Activated T-cell treated with anti-CD3 and anti-CD28 coated beads, Interleukin-2, amount 50 U/mL, for 4 hours (primary cell): ENCODE results near the gene TMA16. TPM values are rescaled to one million over a fixed set of nuclear protein-coding genes. Genes with fewer than 3 reads are reported as not detected.
"Not testable (repeated sequence)": the region's sequence is repeated elsewhere in the genome, so short reads cannot be mapped to it uniquely, and the experiment has no call there.

Experiments
- ATAC-seq, 2 donors: fragments of 200-7000 bp; cut with Tn5 transposase; one replicate each; pipeline ENCODE4 v1.10.0; 2021
- DNase-seq: peaks from one replicate; pipeline ENCODE4 v3.0.0-alpha.2; 2020
- H3K27me3 Mint-ChIP-seq: one replicate; pipeline ENCODE4 v1.8.0; 2021; ENCODE audit warnings: low read depth, mixed read lengths
- H3K36me3 Mint-ChIP-seq: one replicate; pipeline ENCODE4 v1.8.0; 2022; ENCODE audit warnings: mixed read lengths; ENCODE audit not compliant: insufficient read depth
- H3K4me1 Mint-ChIP-seq: one replicate; pipeline ENCODE4 v1.8.0; 2021; ENCODE audit warnings: low read depth, mixed read lengths
- H3K4me3 Mint-ChIP-seq: one replicate; pipeline ENCODE4 v1.8.0; 2021; ENCODE audit warnings: mild to moderate bottlenecking, moderate library complexity, mixed read lengths
- H3K9me3 Mint-ChIP-seq: one replicate; pipeline ENCODE4 v1.8.0; 2021; ENCODE audit warnings: mixed read lengths
- total RNA-seq, 3 donors: library from RNA; stranded (reverse); gene quantifications; one replicate each; pipeline ENCODE4 v1.2.1, GENCODE V29; 2021

The TMA16 gene
- total RNA-seq, 3 donors from 2014 or later = 66.1 to 76.3 (median 68.6) TPM

- peaks cover 14% of the 10 kb centered on the region for H3K36me3 Mint-ChIP-seq
- H3K27me3 Mint-ChIP-seq = no peaks in the 10 kb centered on the region
- no peak overlapping the region for H3K4me3 Mint-ChIP-seq
- no peak for ATAC-seq
- no peak for DNase-seq
- no peaks in the 10 kb centered on the region for H3K9me3 Mint-ChIP-seq
- H3K4me1 Mint-ChIP-seq = no peaks in the 10 kb centered on the region
Observed at GRCh38 chr4:163537114-163537513, 42.6 kb downstream of the TMA16 start.

- H3K4me1 Mint-ChIP-seq, H3K36me3 Mint-ChIP-seq, H3K9me3 Mint-ChIP-seq, H3K27me3 Mint-ChIP-seq, ATAC-seq, H3K4me3 Mint-ChIP-seq, DNase-seq: not testable (repeated sequence)
Observed at GRCh38 chr4:163538820-163539219, 44.3 kb downstream of the TMA16 start.

- DNase-seq = no peak
- Mint-ChIP-seq H3K27me3 (no peaks in the 10 kb centered on the region), H3K4me3 (no peak overlapping the region), H3K4me1 (no peaks in the 10 kb centered on the region), H3K36me3 (peaks cover 8% of the 10 kb centered on the region), H3K9me3 (no peaks in the 10 kb centered on the region)
- ATAC-seq = no peak
Observed at GRCh38 chr4:163540448-163540847, 46.0 kb downstream of the TMA16 start.

- Mint-ChIP-seq H3K27me3 (no peaks in the 10 kb centered on the region), H3K9me3 (no peaks in the 10 kb centered on the region), H3K4me3 (no peak overlapping the region), H3K4me1 (no peaks in the 10 kb centered on the region), H3K36me3 (peaks cover 8% of the 10 kb centered on the region)
- DNase-seq (no peak), ATAC-seq (no peak)
Observed at GRCh38 chr4:163540977-163541376, 46.5 kb downstream of the TMA16 start.

GRCh38 chr4:163542275-163542674 is 47.8 kb downstream of the TMA16 start:
- Mint-ChIP-seq H3K9me3 (no peaks in the 10 kb centered on the region), H3K4me3 (no peak overlapping the region), H3K36me3 (peaks cover 3% of the 10 kb centered on the region), H3K27me3 (no peaks in the 10 kb centered on the region), H3K4me1 (no peaks in the 10 kb centered on the region)
- DNase-seq (no peak), ATAC-seq (no peak)

GRCh38 chr4:163544407-163545038 is 50.0 kb downstream of the TMA16 start:
- no peaks in the 10 kb centered on the region for H3K27me3 Mint-ChIP-seq
- no peaks in the 10 kb centered on the region for H3K36me3 Mint-ChIP-seq
- H3K4me1 Mint-ChIP-seq = peaks cover 4% of the 10 kb centered on the region
- H3K4me3 Mint-ChIP-seq = no peak overlapping the region
- no peaks in the 10 kb centered on the region for H3K9me3 Mint-ChIP-seq
- DNase-seq = peak; percentile 40
- peak; percentile 87 to 89 for ATAC-seq

GRCh38 chr4:163548481-163549243 is 54.2 kb downstream of the TMA16 start:
- Mint-ChIP-seq H3K4me3 (peak overlapping the region; percentile 48), H3K4me1 (peaks cover 14% of the 10 kb centered on the region), H3K9me3 (no peaks in the 10 kb centered on the region), H3K36me3 (no peaks in the 10 kb centered on the region), H3K27me3 (no peaks in the 10 kb centered on the region)
- peak in 1 of 2 donors; percentile 46 for ATAC-seq
- DNase-seq = no peak

GRCh38 chr4:163550869-163551267 is 56.4 kb downstream of the TMA16 start:
- DNase-seq (no peak), ATAC-seq (no peak)
- no peaks in the 10 kb centered on the region for H3K9me3 Mint-ChIP-seq
- no peaks in the 10 kb centered on the region for H3K36me3 Mint-ChIP-seq
- H3K4me1 Mint-ChIP-seq = peaks cover 17% of the 10 kb centered on the region
- no peaks in the 10 kb centered on the region for H3K27me3 Mint-ChIP-seq
- no peak overlapping the region for H3K4me3 Mint-ChIP-seq

- DNase-seq = no peak
- Mint-ChIP-seq H3K27me3 (no peaks in the 10 kb centered on the region), H3K36me3 (no peaks in the 10 kb centered on the region), H3K9me3 (no peaks in the 10 kb centered on the region), H3K4me1 (peaks cover 29% of the 10 kb centered on the region), H3K4me3 (no peak overlapping the region)
- no peak for ATAC-seq
Observed at GRCh38 chr4:163553146-163553545, 58.7 kb downstream of the TMA16 start.

GRCh38 chr4:163554870-163555465 is 60.5 kb downstream of the TMA16 start:
- H3K4me3 Mint-ChIP-seq = no peak overlapping the region
- ATAC-seq (no peak), DNase-seq (no peak)
- no peaks in the 10 kb centered on the region for H3K9me3 Mint-ChIP-seq
- no peaks in the 10 kb centered on the region for H3K36me3 Mint-ChIP-seq
- H3K27me3 Mint-ChIP-seq = no peaks in the 10 kb centered on the region
- H3K4me1 Mint-ChIP-seq = peaks cover 39% of the 10 kb centered on the region

DNA sequence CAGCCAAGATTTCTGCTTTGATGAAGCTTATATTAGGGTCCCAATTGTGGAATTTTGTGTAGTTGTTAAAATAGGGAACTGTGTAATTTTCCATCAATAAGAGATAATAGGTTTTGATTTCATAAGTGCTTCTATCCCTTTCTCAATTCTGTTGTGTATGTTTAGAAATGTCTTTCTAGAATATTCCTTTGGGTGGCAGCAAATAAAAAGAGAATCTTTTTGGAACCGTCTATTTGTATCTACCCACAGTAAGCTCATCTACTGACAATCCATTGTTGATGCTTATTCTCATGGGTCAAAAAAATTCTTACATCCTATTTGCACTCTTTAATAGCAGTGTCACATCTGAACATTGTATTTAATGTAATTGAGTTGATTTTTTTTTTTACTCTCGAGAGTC is 61.7 kb downstream of the TMA16 start:
- Mint-ChIP-seq H3K9me3 (peaks cover 2% of the 10 kb centered on the region), H3K36me3 (peaks cover 3% of the 10 kb centered on the region), H3K27me3 (no peaks in the 10 kb centered on the region), H3K4me1 (peaks cover 35% of the 10 kb centered on the region), H3K4me3 (no peak overlapping the region)
- DNase-seq (no peak), ATAC-seq (no peak)

DNA sequence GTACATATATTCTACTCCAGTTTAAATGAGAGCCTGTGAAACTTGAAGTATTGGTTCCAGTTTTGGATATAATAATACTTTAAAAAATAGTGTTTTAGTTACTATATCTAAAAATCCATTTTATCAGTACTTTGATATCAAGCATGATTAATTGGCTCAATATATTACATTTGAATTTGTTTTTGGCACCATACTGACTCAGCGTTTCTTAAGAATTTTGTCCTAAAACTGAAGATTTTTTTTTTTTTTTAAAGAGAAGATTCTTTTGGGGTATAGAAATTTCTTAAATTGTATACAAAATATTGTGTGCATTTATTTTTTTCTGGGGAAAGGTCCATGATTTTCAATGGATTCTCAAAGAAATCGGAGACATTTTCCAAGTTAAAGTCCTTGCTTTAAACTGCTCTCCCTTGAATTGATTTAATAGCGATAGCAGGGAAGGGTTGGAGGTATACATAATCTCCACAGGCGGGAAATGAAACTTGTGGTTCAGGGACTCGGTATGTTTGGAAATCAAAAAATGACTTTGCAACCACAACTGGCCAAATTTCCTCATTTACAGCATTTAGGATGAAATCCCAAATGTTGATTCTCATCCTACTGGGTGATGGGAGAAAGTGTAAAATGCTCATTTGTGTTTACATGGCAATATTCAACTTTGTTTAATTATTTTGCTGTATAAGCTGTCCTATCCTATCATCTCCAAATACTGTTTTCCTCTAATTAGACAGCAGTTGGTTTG is 62.3 kb downstream of the TMA16 start:
- no peaks in the 10 kb centered on the region for H3K27me3 Mint-ChIP-seq
- H3K36me3 Mint-ChIP-seq = peaks cover 3% of the 10 kb centered on the region
- peaks cover 31% of the 10 kb centered on the region for H3K4me1 Mint-ChIP-seq
- DNase-seq (no peak), ATAC-seq (no peak)
- peaks cover 2% of the 10 kb centered on the region for H3K9me3 Mint-ChIP-seq
- H3K4me3 Mint-ChIP-seq = no peak overlapping the region

DNA sequence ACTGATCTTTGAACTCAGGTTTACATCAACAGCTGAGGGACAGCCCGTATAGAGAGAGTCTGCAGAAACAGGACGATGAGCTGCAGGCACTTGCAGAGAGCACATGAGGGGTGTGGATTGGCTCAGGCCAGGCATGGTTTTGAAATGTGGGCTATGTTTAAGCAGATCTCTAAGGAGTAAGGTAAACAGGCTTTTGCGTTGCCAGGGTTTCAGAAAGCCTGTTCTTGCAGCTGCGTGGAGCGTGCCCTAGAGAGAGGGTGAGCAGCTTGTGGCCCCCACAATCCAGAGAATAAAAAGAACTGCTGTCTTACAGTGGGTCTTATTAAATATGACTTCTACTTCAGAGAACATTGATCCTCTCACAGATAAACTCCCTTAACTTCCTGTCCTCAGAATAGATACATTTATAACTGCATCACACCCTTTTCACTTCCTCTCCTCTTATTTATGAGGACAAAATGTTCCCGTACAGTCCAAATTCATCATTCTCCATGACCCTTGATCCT is 64.1 kb downstream of the TMA16 start:
- Mint-ChIP-seq H3K4me3 (peak overlapping the region; percentile 52), H3K36me3 (peaks cover 9% of the 10 kb centered on the region), H3K27me3 (no peaks in the 10 kb centered on the region), H3K4me1 (peaks cover 34% of the 10 kb centered on the region), H3K9me3 (peaks cover 2% of the 10 kb centered on the region)
- DNase-seq (no peak), ATAC-seq (peak; percentile 38 to 51)

GRCh38 chr4:163562496-163562895 is 68.0 kb downstream of the TMA16 start:
- Mint-ChIP-seq H3K9me3 (peaks cover 2% of the 10 kb centered on the region), H3K36me3 (peaks cover 9% of the 10 kb centered on the region), H3K4me1 (peaks cover 29% of the 10 kb centered on the region), H3K27me3 (no peaks in the 10 kb centered on the region), H3K4me3 (no peak overlapping the region)
- ATAC-seq (no peak), DNase-seq (no peak)
